ENCODE measurements around the gene SKI.

Gene SKI

DNA sequence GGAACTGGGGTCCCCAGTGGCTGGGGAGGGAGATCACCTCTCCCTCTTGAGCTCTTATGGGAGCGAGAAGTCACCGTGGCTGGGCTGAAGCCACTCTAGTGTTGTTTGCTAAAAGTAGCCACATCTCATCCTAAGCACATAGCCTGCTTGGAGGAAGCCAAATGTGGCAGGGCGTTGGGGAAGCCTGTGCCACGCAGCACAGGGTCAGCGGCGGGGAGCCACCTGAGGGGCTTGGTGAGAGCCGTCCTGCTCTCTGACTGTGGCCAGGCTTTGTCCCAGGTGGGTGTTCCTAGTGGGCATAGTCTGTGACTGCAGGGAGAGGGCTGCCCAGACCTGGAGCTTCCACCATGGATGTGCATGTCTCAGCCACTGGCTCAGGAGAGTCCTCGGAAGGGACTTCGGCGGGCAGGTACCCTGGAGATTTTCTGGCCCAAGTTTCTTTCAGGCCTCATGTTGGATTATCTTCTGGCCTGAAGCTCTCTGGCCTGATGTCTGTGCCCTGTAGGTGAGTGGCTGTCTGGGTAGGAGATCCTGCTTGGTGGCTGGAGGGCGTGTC, 124.3 kb downstream of the SKI start:
- no peak for DNase-seq (ENCODE audit: low spot score)

DNA sequence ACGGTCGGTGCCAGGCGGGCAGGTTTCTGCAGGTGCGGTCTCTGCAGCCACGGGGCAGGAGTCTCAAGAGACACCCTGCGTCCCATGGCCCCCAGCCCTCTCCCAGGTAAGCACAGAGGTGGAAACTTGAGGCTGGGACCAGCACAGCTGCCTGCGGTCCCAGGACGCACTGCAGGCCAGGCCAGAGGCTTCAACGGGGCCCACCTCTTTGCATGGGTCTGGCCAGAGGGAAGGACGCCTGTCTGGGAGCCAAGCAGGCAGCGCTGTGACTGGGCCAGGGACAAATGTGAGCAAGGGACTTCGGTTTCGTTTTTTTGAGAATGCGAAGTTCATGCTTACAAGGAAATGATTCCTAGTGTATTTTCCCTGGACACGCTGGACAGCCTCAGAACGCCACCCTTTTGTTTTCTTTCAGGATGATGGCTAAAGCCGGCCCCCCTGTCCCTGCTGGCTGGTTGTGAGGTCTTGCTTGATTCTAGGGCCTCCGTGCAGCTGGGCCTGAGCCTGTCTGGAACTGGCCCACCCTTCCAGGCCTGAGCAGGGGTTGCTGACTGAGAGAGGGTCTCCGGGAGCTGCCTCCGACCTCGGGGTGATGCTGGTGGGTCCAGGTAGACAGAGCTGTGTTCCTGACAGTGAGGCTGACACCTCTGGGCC, 124.9 kb downstream of the SKI start:
- DNase-seq (ENCODE audit: low spot score), result no peak

- DNase-seq (ENCODE audit: low spot score), result no peak
Measured at GRCh38 chr1:2353551-2354438, 125.7 kb downstream of the SKI start.

- DNase-seq (ENCODE audit: low spot score), result no peak
Measured at GRCh38 chr1:2354511-2355372, 126.6 kb downstream of the SKI start.

DNA sequence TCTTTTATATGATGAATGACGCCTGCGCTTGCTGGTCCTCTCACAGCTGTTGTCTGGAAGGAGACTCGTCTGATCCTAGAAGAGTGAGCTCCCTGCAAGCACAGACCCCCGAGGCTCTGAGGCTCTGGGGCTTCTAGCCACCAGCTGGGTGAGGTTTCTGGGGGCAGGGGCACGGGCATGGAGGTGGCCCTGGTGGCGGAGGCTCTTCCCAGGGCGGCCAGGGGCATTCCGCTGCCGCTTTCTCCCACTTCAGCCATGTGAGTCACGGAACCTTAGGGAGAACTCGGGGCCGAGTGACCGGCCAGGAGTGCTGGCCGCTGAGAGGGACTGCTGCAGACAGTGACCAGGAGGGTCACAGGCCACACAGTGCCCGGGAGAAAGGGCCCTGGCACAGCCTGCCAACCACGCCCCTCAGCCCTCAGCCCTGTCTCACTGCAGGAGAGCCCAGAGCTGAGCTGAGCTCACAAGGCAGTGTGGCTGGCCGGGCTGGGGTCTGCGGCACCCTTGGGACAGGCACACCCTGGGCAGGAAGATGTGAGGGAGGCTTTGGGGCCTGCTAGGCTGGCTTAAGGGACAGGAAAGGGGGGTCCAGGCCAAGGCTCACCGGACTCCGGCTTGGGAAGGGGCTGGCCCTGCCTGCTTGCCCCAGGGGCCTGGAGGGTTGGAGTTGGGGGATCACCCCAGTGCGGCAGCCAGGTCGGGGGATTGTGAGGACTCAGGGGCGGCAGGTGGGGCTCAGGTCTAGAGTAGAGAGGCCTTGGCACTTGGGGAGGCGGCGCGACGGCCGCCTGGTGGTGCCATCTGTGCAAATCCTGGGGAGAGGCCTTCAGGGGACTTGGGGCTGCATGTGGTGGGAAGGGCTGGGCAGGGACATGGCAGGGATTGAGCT, 127.5 kb downstream of the SKI start:
- no peak for DNase-seq (ENCODE audit: low spot score)

DNA sequence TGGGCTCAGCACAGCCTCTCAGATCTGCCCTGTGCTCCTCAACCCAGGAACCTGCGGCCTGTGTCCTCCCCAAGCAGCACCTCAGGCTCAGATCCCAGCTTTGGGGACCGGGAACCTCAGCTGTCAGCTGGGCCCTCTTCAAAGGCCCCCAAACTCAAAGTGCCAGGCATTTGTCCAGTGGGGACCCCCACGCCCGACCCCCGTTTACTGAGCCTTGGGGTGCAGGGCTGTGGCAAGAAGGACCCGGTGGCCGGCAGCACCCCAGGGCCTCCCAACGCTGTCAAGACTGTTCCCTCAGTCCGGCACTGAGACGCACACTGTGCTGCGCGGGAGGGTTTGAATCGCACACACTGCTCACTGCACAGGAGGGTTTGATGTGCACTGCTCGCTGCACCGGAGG, 128.3 kb downstream of the SKI start:
- DNase-seq (ENCODE audit: low spot score), result no peak

- no peak for DNase-seq (ENCODE audit: low spot score)
Measured at GRCh38 chr1:2356911-2357845, 129.1 kb downstream of the SKI start.

GRCh38 chr1:2358072-2358471, 130.0 kb downstream of the SKI start:
- no peak for DNase-seq (ENCODE audit: low spot score)

GRCh38 chr1:2358651-2359640, 130.8 kb downstream of the SKI start:
- no peak for DNase-seq (ENCODE audit: low spot score)

Measured in pons (tissue), 1 donor.